HG03521 (cell line): Measurements from ENCODE around the gene RRP12.

Source experiments
- ATAC-seq: cut with Tn5 transposase; IDR thresholded peaks from one replicate; pipeline ENCODE4 v1.9.1; 2021; ENCODE audit warnings: mild to moderate bottlenecking, moderate library complexity; ENCODE audit not compliant: unreplicated experiment

Gene RRP12

DNA sequence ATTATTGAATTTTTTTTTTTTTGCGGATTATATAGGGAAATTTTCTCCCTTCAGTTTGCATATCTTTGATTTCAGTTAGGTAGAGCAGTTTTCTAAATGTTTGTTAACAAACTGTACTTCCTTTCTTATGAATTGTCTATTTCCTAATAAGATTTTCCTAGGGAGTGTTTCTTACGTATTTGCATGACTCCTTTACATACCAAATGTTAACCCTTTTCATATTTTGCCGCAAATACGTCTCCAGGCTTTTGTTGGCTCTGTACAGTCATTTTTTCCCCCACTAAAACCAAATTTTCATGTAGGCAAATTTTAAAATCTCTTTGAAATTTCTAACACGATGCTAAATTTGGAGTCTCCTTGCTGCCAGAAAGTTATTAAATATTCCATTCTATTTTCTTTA, 64.7 kb downstream of the RRP12 start:
- ATAC-seq = no peak

DNA sequence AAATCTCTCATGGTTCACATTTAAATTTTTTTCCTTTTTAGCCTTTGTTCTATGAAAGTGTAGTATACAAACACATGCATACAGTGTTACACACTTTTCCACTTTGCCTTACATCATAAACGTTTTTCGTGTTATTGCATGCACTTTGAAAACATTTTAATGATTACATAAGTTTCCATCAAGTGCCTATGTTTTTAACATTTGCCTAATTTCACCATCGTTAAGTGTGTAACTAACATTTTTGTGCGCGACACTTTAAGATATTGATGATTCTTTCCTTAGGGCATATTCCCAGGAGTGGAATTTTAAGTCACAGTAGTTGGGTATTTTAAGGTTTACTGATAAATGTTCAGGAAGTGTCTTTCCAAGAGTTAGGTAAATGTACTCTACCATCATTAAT, 65.1 kb downstream of the RRP12 start:
- no peak for ATAC-seq

DNA sequence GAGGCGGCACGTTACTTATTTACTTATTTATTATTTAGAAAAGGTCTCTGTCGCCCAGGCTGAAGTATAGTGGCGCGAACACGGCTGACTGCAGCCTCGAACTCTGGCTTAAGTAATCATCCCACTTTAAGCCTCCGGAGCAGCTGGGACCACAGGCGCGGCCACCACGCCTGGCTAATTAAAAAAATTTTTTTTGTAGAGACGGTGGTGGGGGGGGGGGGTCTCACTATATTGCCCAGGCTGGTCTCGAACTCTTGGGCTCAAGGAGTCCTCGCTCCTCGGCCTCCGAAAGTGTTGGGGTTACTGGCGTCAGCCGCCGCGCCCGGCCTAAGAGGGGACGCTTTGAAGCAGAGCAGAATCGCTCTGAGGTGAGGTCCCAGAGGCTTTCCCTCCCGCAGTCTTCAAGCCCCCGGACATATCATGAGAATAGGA, 65.9 kb downstream of the RRP12 start:
- ATAC-seq = no peak

DNA sequence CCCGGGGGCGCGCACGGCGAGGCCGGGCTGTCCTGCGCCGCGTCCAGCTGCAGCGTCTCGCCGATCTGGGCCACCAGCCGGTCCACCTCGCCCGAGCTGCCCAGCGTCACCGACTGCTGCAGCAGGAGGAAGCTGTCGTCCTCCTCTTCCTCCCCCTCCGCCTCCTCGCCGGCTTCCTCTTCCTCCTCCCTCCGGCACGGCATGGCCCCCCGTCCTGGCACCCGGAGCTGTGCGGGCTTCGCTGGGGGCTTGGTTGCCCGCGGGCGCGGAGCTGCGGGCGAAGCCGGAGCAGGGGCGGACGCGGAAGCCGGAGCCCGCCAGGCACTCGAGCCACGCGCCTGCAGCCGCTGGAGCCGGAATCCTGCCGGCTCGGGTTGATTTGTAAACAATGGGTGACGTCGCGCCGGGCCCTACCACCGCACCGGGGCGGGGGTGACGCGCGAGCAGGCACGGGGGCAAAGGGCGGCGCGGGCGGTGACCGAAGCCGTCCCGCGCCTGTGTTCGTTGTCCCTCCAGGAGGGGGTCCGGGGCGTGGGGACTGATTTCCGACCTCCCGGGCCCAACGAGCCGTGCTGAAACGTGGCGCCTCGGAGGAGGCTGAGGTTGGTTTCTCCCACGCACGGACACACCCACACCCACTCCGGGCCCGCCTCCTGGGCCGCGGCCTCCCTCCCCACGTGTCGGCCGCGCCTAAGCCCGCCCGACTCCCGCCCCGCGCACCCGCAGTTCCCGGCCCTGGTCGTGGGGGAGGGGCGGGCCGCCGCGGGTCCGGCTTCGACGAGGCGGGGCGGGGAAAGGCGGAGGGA, 66.6 kb downstream of the RRP12 start, which contains the start of gene FRAT2:
Gene FRAT2 (minus strand): TSS at position 360 of the 806 bp plus-strand sequence. CDS start 157 bp downstream, at position 203.
- ATAC-seq = peak; percentile 87

DNA sequence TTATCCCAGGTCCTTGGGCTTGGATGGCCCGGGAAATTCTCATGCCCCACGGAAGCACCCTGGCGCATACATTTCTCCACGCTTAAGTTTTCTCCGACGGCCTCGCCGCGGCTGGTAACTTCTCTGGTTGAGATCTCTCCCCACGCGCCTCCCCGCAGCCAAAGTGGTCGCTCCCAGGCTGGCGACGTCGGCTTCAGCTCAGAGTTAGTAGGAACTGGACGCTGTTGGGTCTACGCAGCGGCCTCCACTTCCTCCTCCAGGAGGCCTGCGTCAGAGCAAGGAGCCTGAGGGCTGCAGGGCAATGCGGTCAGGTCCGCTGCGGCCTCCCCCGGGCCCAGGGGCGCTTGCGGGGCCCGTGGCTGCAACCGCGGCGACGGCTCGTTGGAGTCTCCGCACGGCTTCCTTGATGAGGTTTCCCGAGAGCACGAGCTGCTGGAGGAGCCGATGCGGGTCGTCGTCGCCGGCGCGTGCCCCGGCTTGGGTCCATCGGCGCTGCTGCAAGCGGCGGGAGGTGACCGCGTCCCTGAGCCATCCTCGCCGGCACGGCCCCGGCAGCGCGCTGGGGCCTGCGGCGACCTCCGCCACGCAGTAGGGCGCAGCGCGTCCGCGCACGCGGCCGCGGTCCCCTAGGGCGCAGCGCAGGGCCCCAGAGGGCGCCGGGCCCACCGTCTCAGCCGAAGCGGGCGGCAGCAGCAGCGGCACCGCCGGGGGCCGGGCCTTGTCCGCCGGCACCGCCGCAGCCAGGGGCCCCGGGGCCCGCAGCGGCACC, 67.4 kb downstream of the RRP12 start:
- ATAC-seq = peak; percentile 22

DNA sequence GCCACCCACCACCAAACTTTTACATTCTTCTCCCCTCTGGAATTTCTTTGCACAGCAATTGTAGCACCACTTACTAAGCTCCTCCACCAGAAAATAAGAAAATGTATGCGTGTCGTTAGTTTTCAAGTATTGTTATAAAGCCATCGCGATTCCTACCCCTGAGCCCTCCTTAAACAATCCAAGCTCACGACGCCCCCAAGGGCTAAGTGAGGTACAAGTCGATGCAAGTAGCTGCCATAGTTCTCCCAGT, 67.9 kb downstream of the RRP12 start:
- no peak for ATAC-seq

DNA sequence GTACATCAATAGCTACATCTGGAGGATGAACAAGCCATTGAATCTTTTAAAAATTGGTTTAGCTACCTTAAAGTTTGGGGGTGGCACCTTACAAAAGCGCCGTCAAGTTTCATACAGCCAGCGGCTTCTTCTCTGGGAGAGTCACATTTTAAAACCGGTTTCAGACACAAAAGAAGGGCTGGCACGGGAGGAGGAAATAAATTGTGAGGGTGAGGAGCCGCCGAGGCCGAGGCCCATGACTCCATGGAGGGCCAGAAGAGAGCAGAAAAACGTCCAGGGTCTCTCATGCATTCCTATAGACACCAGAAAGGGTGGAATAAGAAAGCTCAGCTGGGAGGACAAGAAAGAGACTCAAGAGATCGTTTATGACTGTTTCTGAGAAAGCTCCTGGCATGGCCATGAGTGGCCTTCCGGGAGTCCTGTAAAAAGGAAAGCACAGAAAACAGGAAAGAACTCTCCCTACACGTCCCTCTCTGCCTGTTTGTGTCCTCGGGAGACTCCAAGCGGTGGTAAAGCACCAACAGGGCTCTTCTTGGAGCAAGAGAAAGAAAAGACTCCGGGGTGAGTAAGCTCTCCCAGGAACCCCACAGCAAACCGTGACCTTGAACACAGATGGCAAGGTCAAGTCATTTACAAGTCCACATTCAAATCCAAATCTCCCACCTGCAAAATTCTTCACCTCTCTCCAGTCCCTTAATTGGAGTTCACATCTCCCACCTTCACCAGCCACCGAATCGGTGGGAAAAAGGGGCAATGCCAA, 68.4 kb downstream of the RRP12 start:
- ATAC-seq = no peak

DNA sequence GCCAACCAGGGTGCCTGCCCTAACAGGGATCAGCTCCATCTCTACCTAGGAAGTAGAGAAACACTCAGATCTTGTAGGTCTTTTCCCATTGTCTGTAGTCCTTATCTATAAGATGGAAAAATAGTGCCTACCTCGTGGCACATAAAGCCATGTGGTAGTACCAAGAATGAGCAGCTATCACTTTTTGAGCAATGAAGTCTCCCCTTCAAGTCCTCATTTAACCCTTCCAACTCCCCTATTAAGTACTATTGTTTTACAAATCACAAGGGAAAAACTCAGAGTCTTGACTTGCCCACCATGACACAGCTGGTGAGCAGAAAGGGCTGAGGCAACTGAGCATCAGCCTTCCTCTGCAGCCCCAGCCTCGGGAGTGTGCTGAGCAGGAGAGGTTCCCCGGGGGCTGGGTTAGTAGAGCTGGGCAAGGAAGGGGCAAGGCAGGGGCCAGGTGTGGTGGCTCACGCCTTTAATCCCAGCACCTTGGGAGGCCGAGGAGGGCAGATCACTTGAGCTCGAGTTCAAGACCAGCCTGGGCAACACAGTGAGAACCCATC, 69.9 kb downstream of the RRP12 start:
- ATAC-seq = no peak

DNA sequence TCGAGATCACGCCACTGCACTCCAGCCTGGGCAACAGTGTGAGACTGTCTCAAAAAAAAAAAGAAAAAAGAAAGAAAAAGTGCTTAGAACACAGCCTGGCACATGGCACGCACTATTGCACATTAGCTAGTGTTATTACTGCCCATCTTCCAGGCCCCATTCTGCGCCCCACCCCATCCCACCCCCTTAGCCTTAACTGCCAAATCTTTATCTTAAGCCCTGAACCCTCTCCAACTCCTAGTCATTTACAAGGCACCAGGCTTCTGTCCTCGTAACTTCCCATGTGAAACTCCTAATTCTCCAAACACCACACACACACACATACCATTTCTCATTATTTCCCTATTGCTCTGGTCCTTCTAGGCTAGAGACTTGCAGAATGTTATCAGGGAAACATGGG, 71.4 kb downstream of the RRP12 start:
- ATAC-seq = no peak

DNA sequence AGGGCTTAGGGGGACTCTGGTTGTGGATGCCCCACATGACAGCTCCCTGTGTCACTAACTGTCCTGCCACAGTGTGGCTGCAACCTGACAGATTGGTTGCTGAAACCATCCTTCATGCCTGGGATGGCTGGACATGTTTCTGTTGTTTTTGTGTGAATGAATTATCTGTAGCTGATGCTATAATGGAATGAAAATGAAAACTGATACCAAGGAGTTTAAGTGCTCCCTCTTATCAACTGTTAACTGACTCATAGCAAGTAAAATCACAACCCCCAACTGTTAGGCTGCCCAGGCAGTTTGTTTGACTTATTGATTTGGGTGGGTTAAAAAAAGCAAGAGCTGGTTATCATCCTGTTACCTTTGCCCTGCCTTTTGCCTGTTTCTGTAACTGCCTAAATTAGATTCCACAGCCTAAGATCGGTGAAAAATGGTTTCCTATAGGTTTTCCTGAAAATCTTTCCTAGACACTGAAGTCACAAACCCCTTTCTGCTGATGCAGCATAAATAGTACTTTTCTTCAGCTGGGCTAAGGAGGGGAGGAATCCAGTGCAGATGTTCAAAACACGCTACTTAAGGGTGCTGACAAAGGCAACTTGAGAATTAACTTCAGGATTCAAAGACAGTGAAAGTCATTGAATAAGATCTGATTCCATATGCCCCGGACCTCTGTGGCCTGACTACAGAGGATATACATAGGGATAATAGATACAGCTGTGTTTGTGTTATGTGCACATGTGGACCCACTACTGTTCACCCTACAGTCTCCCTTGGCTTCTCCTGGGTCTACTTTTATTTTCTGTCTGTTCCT, 72.3 kb downstream of the RRP12 start:
- no peak for ATAC-seq

DNA sequence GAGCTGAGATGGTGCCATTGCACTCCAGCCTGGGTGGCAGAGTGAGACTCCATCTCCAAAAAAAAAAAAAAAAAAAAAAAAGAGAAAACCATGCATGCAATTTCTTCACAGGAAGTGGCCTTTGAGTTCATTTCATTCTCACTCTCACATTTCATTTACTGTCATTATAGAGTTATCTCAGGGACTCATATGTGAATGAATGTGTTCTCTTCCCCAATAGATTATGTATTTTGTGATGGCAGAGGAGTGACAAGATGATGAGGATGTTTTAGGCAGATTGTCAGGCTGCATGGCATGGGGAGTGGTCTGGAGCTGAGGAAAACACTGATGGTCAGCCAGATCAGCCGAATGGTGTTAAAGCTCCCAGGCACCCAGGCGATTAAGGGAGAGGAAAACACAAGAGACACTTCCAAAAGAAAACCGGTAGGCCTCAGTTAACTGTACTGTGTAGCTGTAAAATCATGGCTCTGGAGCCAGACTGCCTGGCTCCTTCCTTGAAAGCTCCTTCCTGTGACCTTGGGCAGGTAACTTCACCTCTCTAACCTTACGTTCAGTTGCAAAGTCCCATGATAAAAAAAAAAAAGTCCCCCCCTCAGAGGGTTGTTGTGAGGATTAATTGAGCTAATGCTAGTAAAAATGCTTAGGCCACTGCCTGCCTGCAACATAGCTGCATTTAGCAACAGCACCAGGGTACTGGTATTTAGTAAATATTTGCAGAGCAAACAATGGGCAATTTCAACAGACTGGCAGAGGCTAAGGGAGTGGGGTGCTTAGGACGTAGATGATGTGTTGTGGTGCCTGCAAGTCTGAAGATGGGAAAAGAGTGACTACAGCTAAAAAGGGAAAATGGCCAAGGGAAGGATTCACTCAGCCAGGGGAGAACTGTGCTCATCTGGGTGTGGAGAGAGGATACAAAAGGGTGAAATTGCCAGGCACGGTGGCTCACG, 73.5 kb downstream of the RRP12 start:
- ATAC-seq = no peak

DNA sequence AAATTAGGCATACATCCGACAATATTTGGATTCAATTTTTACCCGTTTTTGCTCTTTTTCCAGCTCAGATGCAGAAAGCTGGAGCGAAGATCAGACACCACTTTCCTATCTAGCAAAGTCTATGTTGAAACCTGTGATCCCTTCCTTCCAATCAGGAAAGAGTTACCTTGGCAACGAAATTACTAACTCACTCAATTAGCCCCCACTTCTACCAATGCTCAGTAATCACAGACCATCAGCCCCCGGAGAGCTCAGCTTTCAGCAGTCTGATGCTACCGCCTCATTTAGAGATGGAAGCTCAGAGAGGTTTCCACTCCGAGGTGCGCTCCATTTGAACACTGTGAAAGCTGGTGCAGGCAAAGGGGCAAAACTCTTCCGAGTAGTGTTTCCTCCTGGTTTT, 75.4 kb downstream of the RRP12 start:
- no peak for ATAC-seq

DNA sequence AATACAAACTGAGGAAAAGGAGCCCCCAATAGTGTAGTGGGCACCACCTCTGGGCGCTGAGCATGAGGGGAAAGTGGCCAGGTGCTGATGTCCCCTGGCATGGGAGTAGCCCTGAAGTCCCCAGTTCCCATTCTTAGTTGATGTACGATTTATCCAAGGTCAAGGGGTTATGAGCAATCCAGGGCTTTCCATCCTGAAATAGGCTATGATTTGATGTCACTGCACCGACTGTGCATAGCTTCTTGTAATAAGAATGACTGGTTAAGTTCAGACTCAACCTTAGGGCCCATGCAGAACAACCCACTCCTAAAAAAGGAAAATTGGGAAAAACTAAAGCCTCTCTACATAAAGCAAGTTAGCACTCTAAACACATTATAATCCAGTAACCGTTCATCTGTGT, 77.6 kb downstream of the RRP12 start:
- no peak for ATAC-seq

DNA sequence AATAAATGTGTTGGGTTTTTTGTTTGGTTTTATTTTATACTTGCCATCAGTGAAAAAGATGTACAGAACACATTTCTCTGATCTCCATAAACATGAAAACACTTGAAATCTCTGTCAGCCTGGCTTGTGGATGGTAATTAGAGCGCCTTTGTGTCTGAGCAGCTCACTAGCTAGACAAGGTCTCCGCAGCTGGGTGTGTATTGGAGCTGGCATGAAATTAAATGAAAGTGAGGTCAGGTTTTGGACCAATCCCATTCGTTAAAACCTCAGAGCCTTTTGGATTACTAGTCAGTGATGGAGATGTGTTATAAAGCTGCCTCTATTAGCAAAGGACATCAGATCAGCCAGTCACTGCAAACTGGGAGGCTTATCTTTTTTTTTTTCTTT, 79.3 kb downstream of the RRP12 start:
- no peak for ATAC-seq

DNA sequence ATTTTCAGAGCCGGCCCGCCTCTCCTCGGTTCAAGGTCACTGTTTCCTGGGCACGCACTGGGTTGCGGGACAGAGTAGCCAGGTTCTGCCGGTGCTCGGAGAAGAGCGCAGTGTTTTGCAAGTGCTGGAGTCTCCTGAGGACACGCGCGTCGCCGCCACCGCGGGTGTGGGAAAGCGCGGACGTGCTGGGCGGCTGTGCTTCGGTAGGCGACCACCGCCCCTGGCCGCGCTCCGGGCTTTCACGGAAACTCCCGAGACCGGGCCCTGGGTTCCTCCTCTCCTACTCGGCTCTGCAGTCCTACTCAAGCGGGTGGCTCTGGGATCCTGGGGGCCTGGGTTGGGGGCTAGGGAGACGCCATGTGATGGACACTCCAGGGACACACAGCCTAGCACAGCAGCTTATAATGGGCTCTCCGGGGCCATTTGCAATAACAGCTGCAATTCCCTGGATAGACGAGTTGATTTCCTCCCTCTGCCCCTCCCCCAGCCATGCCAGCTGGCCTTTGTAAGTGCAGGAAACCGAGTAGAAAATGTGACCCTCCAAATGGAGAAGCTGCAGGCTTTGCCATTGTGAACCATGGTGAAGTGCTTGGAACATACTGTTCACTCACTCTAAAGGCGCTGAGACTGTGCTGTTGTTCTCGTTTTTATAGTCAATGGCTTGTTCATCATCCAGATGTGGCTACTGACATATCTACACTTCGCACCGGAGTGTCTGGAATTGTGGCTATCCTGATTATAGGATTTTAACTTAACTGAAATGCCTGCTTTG, 79.9 kb downstream of the RRP12 start:
- ATAC-seq = no peak

DNA sequence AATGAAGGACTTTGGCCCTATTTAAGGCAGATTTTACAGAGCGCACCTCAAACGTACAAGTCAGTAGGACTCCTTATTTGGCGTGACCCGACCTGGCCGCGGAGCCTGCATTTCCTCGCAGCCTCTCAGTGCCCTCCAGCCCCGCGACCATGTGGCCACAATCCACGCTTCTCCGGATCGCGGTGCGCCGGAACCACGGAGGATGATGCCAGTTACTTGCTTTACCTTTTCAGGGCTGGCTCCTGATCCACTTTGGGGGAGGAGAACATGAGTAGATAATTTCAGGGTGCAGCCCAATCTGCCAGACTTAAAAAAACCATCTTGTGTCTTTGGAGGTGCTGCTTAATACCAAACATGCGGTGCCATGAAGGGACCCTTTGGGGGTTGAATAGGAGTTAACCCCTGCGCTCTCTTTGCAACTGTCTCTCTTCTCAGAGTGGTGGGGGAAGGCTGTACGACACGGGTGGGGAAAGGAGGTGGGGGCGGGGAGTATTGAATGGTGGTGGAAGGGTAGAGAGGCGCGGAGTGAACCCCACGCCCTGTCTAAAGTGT, 80.6 kb downstream of the RRP12 start:
- no peak for ATAC-seq

DNA sequence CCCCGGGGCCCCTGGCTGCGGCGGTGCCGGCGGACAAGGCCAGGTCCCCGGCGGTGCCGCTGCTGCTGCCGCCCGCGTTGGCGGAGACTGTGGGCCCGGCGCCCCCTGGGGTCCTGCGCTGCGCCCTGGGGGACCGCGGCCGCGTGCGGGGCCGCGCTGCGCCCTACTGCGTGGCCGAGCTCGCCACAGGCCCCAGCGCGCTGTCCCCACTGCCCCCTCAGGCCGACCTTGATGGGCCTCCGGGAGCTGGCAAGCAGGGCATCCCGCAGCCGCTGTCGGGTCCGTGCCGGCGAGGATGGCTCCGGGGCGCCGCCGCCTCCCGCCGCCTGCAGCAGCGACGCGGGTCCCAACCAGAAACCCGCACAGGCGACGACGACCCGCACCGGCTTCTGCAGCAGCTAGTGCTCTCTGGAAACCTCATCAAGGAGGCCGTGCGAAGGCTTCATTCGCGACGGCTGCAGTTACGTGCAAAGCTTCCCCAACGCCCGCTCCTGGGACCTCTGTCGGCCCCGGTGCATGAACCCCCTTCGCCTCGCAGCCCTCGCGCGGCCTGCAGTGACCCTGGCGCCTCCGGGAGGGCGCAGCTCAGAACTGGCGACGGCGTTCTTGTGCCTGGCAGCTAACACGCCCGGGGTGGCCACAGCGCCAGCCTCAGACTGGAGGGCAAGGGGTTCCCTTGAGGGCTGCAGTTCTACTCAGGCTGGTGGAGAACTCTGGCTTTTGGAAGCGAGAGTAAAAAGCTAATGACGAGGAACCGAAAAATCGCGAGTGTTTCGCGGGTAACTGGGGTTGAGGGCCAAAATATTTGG, 81.3 kb downstream of the RRP12 start:
- ATAC-seq = peak; percentile 23
